ENCODE results near the gene FAM120A.

GRCh38 chr9:93513606-93514005, 62.1 kb downstream of the FAM120A start:
- TF ChIP-seq CTCF (conservative IDR thresholded peaks at IDR 0.05; ENCODE audit: low read depth, low read length) (no peak), EZH2phosphoT487 (IDR thresholded peaks at IDR 0.05; ENCODE audit: borderline replicate concordance, low read length) (no peak)

Data from PC-3 (cell line).